H1 (cell line): ENCODE measurements around the gene ACVR1. TPM values are rescaled to one million over a fixed set of nuclear protein-coding genes. Genes with fewer than 3 reads are reported as not detected.

ENCODE experiments used
- CHD2 ChIP-seq: IDR thresholded peaks from 2 replicates; pipeline ENCODE4 v1.6.1; 2012; ENCODE audit warnings: low read length, improper control_type of control experiment
- EGR1 ChIP-seq: IDR thresholded peaks from 2 replicates; pipeline ENCODE4 v1.6.1; 2011; ENCODE audit warnings: low read depth, low read length, borderline replicate concordance
- GTF2F1 ChIP-seq: IDR thresholded peaks from 2 replicates; pipeline ENCODE4 v1.6.1; 2012; ENCODE audit warnings: low read depth, low read length, improper control_type of control experiment, borderline replicate concordance
- RBBP5 ChIP-seq: IDR thresholded peaks from 2 replicates; pipeline ENCODE4 v1.7.1; 2012; ENCODE audit warnings: low read depth, mild to moderate bottlenecking, inconsistent platforms, low read length, moderate library complexity, borderline replicate concordance
- RXRA ChIP-seq: IDR thresholded peaks from 2 replicates; pipeline ENCODE4 v1.6.1; 2011; ENCODE audit warnings: low read depth, mild to moderate bottlenecking, low read length, moderate library complexity; ENCODE audit not compliant: insufficient read depth
- TAF7 ChIP-seq: optimal IDR thresholded peaks from 2 replicates; pipeline ENCODE3; 2011; ENCODE audit warnings: low read depth, mild to moderate bottlenecking, inconsistent platforms, low read length, moderate library complexity, borderline replicate concordance
- polyA plus RNA-seq, 7 experiments: library from polyadenylated mRNA; depleted of rRNA in 3 of 7; stranded (reverse) in 5 of 7; unstranded in 2 of 7; fragments of >200 nt in 5 of 7; fragments of 200-250 nt in 2 of 7; gene quantifications; 1 replicate in 5 of 7; 2 replicates in 1 of 7; 4 replicates in 1 of 7; pipeline versions ENCODE4 v1.2.1 to v1.2.3, GENCODE V29; 2011 to 2013; ENCODE audit warnings: missing spikeins in 2 of 7, mixed read lengths in 2 of 7
- total RNA-seq: library from RNA; stranded (reverse); fragmentation: NEBNext Ultra II Directional; extraction: Animal tissue kit (Norgen Biotek cat#: 25700); gene quantifications from 2 replicates; pipeline ENCODE4 v1.2.1, GENCODE V29; 2021

Gene ACVR1
- total and polyA plus RNA-seq, 2 of the 8 experiments (the other 6 are each of a cell fraction or from before 2014, with no cell fraction given): 8.5 to 17.7 TPM

- no peak for TF ChIP-seq RBBP5
- TF ChIP-seq RXRA: no peak
- TF ChIP-seq CHD2: no peak
- TF ChIP-seq TAF7: no peak
- TF ChIP-seq GTF2F1: no peak
- no peak for TF ChIP-seq EGR1
- TF ChIP-seq, all 59 proteins: peak for 0
These were observed 67.7 kb downstream of the ACVR1 start (continued) for GRCh38 chr2:157808421-157808820.
